Brain microvascular endothelial cell (primary cell): ENCODE results near the gene ASF1B.

Experiments
- DNase-seq: peaks from one replicate; pipeline ENCODE4 v3.0.0-alpha.2; 2020
- H3K27ac ChIP-seq: fragments of 250-450 bp; sonication (Bioruptor Pico); 2 replicates; pipeline ENCODE4 v1.5.1; 2020; ENCODE audit warnings: mild to moderate bottlenecking, moderate library complexity
- H3K27me3 ChIP-seq: fragments of 250-450 bp; sonication (Bioruptor Pico); replicated peaks from 2 replicates; pipeline ENCODE4 v1.5.1; 2020; ENCODE audit warnings: mild to moderate bottlenecking
- H3K36me3 ChIP-seq: fragments of 250-450 bp; sonication (Bioruptor Pico); replicated peaks from 2 replicates; pipeline ENCODE4 v1.5.1; 2020; ENCODE audit warnings: mild to moderate bottlenecking
- H3K4me3 ChIP-seq: 2 replicates; pipeline ENCODE4 v1.5.1; 2011; ENCODE audit warnings: low read depth, mild to moderate bottlenecking, control low read depth, low read length, moderate library complexity
- in situ Hi-C: cut with HindIII; loops from 2 replicates; pipeline ENCODE4 v1.10.0; 2017; ENCODE audit warnings: low sequenced_read_pairs, low pct_ligation_motif_present
- TF ChIP-seq, protein P1 (sequence below): IDR thresholded peaks from 2 replicates; pipeline ENCODE4 v1.5.1; 2011; ENCODE audit warnings: low read depth, mild to moderate bottlenecking, moderate library complexity, low read length, control low read depth, inconsistent platforms; ENCODE audit errors: missing control alignments

ASF1B gene

DNA sequence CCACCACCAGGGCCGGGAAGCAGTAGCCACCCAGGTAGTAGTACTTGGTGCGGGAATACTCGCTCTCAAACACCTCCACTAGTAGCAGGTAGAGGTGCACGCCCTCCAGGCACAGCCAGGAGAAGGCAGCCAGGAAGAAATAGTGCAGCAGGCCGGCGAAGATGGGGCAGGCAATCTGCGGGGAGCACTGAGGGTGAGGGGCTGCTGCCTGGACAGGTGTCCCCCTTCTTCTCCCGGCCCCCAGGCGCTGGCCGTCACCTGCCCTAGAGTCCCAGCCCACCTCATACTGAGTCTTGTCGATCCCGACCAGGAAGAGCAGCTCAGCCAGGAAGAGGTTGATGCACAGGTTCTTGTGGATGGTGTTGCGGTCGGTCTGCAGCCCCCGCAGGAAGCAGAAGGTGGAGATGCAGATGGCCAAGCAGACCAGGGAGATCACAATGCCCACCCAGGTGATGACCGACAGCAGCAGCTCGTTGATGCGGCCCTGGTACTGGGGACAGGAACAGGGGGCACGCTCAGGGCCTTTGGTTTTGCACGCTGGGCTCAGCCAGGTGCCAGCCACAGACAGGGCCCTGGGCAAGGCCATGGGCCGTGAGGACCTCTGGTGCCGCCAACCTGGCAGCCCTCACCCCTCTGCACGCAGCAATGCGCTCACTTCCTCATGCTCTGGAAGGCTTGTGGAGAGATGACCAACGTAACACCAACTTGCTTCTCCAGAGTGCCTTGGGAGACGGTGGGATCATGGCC lies 20.8 kb upstream of the ASF1B start:
- Histone ChIP-seq H3K4me3 (no peak overlapping the region), H3K36me3 (peaks cover 37% of the 10 kb centered on the region), H3K27ac (no peak overlapping the region), H3K27me3 (no peaks in the 10 kb centered on the region)
- TF ChIP-seq, protein P1, sequence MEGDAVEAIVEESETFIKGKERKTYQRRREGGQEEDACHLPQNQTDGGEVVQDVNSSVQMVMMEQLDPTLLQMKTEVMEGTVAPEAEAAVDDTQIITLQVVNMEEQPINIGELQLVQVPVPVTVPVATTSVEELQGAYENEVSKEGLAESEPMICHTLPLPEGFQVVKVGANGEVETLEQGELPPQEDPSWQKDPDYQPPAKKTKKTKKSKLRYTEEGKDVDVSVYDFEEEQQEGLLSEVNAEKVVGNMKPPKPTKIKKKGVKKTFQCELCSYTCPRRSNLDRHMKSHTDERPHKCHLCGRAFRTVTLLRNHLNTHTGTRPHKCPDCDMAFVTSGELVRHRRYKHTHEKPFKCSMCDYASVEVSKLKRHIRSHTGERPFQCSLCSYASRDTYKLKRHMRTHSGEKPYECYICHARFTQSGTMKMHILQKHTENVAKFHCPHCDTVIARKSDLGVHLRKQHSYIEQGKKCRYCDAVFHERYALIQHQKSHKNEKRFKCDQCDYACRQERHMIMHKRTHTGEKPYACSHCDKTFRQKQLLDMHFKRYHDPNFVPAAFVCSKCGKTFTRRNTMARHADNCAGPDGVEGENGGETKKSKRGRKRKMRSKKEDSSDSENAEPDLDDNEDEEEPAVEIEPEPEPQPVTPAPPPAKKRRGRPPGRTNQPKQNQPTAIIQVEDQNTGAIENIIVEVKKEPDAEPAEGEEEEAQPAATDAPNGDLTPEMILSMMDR = no peak
- DNase-seq = no peak
- in situ Hi-C loops = no loop called here

DNA sequence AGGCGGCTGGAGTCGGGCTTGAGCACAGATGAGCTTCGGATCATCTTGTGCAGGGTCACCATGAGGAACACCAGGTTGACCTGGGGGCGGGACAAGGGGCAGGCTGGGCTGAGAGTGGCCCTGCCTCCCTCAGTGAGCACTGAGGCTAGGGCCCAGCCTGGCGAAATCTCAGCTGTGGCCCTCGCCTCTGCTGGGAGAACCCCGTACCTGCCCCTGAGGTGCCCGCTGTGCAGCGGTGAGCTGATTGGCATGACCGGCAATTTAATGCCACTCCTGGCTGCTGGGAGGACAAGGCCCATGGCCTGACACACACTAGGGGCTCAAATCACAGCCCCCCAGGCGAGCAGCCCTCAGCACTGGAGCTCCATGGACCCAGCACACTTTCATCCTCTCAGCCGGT lies 19.7 kb upstream of the ASF1B start:
- DNase-seq = no peak
- TF ChIP-seq, protein P1 = no peak
- no peak overlapping the region for H3K4me3 ChIP-seq
- in situ Hi-C loops = no loop called here
- no peak overlapping the region for H3K27ac ChIP-seq
- no peaks in the 10 kb centered on the region for H3K27me3 ChIP-seq
- peaks cover 39% of the 10 kb centered on the region for H3K36me3 ChIP-seq

DNA sequence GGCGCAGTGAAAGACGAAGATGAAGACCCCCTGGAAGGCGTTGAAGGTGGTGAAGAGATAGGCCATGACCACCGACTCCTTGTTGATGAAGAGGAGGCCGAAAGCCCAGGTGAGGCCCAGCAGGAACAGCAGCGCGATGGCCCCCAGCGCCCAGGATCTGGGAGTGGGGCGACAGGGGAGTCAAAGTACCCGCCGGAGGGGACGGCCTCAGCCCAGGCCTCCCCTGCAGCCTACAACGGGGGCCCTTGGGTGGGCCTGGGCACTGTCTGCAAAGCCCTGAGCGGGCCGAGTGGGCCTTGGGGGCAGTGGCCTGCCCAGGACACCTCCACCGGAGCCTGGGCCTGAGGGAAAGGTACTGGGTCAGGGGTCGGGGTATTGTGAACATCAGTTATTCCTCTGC lies 19.0 kb upstream of the ASF1B start:
- TF ChIP-seq, protein P1 = no peak
- Histone ChIP-seq H3K36me3 (peaks cover 39% of the 10 kb centered on the region), H3K27me3 (no peaks in the 10 kb centered on the region), H3K27ac (no peak overlapping the region), H3K4me3 (no peak overlapping the region)
- no peak for DNase-seq
- in situ Hi-C loops = no loop called here

DNA sequence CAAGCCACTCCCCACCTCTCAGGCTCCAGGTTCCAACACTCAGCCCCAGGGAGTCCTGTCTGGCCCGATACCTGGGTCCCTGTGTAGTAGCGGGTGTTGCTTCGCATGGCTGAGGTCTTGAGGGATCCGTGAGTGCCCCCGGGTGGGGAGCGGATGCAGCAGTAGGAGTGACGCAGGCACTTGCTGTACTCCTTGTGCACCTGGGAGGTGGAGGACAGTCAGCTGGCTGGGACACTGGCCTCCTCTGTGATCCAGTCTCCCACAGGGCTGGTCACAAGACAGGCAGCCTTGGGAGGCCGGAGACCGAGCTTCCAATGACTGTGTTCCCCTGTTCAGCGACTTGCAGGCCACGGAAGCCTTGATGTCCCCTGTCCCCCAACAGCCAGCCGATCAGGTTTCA lies 16.3 kb upstream of the ASF1B start:
- Histone ChIP-seq H3K27ac (no peak overlapping the region), H3K4me3 (no peak overlapping the region), H3K36me3 (peaks cover 28% of the 10 kb centered on the region), H3K27me3 (no peaks in the 10 kb centered on the region)
- no peak for DNase-seq
- in situ Hi-C loops = no loop called here
- TF ChIP-seq, protein P1 = no peak

DNA sequence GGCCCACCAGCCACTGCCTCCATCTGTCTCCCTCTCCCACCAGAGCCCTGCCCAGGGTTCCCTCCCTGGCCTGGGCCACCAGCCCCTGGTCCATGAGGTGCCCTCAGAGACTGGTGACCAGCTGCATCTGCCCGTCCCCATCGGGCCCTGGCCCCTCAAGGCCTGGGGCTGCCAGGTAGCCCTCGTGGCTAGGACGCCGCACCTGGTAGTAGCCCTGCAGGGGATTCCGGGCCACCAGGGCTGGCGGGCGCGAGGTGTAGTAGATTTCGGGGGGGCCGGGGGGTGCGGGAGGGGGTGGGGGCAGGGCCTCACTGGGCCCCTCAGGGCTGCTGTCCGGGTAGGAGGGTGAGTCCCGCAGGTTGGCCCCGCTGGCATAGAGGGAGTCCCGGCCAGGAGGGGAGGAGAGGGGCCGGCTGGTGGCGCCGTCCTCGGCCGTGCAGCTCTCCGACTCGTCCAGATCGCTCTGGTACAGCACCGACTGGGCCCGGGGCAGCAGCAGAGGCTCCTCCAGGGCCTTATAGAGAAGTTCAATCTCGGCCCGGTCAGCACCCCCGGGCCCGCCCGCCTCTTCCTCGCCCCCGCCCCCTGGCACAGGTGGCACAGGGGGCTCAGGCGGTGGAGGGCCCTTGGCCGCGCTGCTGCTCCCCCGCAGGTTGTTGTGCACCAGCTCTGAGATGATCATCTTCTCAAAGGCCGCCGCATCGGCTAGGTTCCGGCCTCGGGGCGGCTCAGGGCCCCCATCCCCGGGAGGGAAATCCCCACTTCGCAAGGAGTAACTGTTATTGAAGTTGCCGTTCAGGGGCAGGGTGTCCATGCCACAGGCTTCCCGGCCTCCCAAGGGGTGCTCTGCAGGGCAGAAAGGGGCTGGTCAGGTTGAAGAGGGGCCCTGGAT lies 14.6 kb upstream of the ASF1B start:
- no peaks in the 10 kb centered on the region for H3K27me3 ChIP-seq
- H3K36me3 ChIP-seq = peaks cover 14% of the 10 kb centered on the region
- TF ChIP-seq, protein P1 = no peak
- no peak for DNase-seq
- H3K27ac ChIP-seq = no peak overlapping the region
- H3K4me3 ChIP-seq = no peak overlapping the region
- in situ Hi-C loops = no loop called here
